ENCODE data around the gene PPP1R7.

DNA sequence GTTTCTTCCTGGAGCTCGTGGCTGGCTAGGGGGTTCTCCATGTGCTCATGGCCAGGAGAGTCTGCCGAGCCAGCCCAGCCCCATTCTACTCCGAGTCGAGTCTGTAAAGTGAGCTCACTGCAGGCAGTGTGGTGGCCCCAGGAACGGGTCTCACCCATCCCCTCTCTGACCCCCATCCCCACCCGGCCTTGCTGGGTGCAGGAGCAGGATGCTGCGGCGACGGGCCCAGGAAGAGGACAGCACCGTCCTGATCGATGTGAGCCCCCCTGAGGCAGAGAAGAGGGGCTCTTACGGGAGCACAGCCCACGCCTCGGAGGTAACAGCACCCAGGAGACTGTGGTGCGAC is 39.6 kb downstream of the PPP1R7 start:
- no peak for TF ChIP-seq POLR2AphosphoS5 (IDR thresholded peaks at IDR 0.05)
- TF ChIP-seq, protein P1, sequence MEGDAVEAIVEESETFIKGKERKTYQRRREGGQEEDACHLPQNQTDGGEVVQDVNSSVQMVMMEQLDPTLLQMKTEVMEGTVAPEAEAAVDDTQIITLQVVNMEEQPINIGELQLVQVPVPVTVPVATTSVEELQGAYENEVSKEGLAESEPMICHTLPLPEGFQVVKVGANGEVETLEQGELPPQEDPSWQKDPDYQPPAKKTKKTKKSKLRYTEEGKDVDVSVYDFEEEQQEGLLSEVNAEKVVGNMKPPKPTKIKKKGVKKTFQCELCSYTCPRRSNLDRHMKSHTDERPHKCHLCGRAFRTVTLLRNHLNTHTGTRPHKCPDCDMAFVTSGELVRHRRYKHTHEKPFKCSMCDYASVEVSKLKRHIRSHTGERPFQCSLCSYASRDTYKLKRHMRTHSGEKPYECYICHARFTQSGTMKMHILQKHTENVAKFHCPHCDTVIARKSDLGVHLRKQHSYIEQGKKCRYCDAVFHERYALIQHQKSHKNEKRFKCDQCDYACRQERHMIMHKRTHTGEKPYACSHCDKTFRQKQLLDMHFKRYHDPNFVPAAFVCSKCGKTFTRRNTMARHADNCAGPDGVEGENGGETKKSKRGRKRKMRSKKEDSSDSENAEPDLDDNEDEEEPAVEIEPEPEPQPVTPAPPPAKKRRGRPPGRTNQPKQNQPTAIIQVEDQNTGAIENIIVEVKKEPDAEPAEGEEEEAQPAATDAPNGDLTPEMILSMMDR (IDR thresholded peaks at IDR 0.05; ENCODE audit: poor library complexity, severe bottlenecking) = no peak
- TF ChIP-seq EP300 (conservative IDR thresholded peaks at IDR 0.05; ENCODE audit: poor library complexity, severe bottlenecking) = no peak
- no peak for TF ChIP-seq EZH2 (IDR thresholded peaks at IDR 0.05; ENCODE audit: borderline replicate concordance, insufficient read depth, low read length, poor library complexity, severe bottlenecking)
- no peak for TF ChIP-seq MXI1 (conservative IDR thresholded peaks at IDR 0.05; ENCODE audit: poor library complexity, severe bottlenecking)
- no peak for TF ChIP-seq TAF1 (IDR thresholded peaks at IDR 0.05; ENCODE audit: low read depth)

All from neural cell (in vitro differentiated cells).